Stomach (tissue), 4 donors: ENCODE measurements around the gene NELFE.

Experiments
- EP300 ChIP-seq: sonication (generic); formaldehyde crosslinking; IDR thresholded peaks from one replicate; pipeline ENCODE4 v1.6.1; 2017; ENCODE audit warnings: antibody characterized with exemption
- POLR2A ChIP-seq, 4 donors: fragments of 450-650 bp; IDR thresholded peaks; one replicate each; pipeline ENCODE4 v1.6.1; 2016; ENCODE audit warnings: antibody characterized with exemption in 4 of 4, control low read depth in 2 of 4, mild to moderate bottlenecking in 1 of 4, moderate library complexity in 1 of 4
- POLR2AphosphoS5 ChIP-seq, 3 donors: sonication (generic); formaldehyde crosslinking; IDR thresholded peaks; one replicate each; pipeline ENCODE4 v1.6.1; 2016; ENCODE audit warnings: antibody characterized with exemption in 3 of 3
- TF ChIP-seq, protein P1 (sequence below), 7 experiments: fragments of 450-650 bp in 4 of 7; fragments of 200-600 bp in 3 of 7; sonication (generic) in 3 of 7; IDR thresholded peaks; one replicate each; pipeline ENCODE4 v1.5.1; 2016 to 2019; ENCODE audit warnings: antibody characterized with exemption in 7 of 7, control low read depth in 2 of 7, mild to moderate bottlenecking in 1 of 7

DNA sequence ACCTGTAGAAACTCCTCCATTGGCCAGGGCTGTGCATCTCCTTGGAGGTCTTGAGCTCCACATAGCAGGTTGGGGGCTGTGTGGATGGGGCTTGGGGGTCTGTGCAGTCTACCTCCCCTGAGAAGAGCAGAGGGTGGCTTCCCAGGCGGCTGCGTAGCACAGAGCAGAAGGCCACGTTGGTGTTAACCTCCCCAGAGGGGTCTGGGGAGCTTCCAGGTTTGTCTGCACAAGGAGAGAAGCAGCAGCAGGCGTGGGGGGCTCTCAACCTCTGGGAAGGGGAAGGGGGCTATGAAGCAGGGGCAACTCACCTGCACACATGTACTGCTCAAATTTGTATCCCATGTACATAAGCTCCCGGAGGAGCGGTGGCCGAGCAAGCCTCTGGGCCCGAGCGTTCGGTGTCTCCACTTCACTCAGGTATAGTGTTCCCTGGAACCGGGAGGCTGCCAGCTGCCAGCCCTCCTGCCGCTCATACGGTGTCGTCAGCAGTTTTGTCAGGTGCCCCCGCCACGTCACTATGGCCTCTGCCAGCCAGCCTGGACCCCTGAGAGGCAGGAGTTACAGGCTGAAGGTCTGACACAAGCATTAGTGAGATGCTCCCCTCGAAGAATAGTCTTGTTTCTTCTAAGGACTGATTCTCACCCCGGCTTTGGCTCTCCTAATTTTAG is 12.0 kb upstream of the NELFE start:
- TF ChIP-seq, protein P1, sequence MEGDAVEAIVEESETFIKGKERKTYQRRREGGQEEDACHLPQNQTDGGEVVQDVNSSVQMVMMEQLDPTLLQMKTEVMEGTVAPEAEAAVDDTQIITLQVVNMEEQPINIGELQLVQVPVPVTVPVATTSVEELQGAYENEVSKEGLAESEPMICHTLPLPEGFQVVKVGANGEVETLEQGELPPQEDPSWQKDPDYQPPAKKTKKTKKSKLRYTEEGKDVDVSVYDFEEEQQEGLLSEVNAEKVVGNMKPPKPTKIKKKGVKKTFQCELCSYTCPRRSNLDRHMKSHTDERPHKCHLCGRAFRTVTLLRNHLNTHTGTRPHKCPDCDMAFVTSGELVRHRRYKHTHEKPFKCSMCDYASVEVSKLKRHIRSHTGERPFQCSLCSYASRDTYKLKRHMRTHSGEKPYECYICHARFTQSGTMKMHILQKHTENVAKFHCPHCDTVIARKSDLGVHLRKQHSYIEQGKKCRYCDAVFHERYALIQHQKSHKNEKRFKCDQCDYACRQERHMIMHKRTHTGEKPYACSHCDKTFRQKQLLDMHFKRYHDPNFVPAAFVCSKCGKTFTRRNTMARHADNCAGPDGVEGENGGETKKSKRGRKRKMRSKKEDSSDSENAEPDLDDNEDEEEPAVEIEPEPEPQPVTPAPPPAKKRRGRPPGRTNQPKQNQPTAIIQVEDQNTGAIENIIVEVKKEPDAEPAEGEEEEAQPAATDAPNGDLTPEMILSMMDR (IDR thresholded peaks at IDR 0.05): no peak
- no peak for TF ChIP-seq POLR2AphosphoS5 (IDR thresholded peaks at IDR 0.05)
- no peak for TF ChIP-seq POLR2A (IDR thresholded peaks at IDR 0.05)
- TF ChIP-seq EP300: no peak
